Smooth muscle cell (in vitro differentiated cells): Measurements from ENCODE around the gene EDDM3A. TPM values are rescaled to one million over a fixed set of nuclear protein-coding genes. Genes with fewer than 3 reads are reported as not detected.

ENCODE experiments used
- DNase-seq: peaks from one replicate; lab custom pipeline; 2025; ENCODE audit not compliant: unreplicated experiment; lab: John Stamatoyannopoulos, UW
- H2AFZ ChIP-seq: fragments of 200-600 bp; sonication (generic); 2 replicates; pipeline ENCODE4 v1.6.0; 2016; ENCODE audit warnings: antibody characterized with exemption, low read depth, mild to moderate bottlenecking
- H3F3A ChIP-seq: fragments of 200-600 bp; sonication (generic); 2 replicates; pipeline ENCODE4 v1.6.0; 2017; ENCODE audit warnings: antibody characterized with exemption, low read depth
- H3K27ac ChIP-seq: fragments of 200-600 bp; sonication (generic); 2 replicates; pipeline ENCODE4 v1.5.1; 2016; ENCODE audit warnings: low read depth, mild to moderate bottlenecking
- H3K27me3 ChIP-seq: fragments of 200-600 bp; sonication (generic); 2 replicates; pipeline ENCODE4 v1.6.1; 2016; ENCODE audit warnings: low read depth, mild to moderate bottlenecking
- H3K36me3 ChIP-seq: fragments of 200-600 bp; sonication (generic); 2 replicates; pipeline ENCODE4 v1.5.1; 2016; ENCODE audit warnings: low read depth
- H3K4me1 ChIP-seq: fragments of 200-600 bp; sonication (generic); 2 replicates; pipeline ENCODE4 v1.5.1; 2016; ENCODE audit warnings: low read depth
- H3K4me2 ChIP-seq: fragments of 200-600 bp; sonication (generic); 2 replicates; pipeline ENCODE4 v1.6.0; 2016; ENCODE audit warnings: mild to moderate bottlenecking
- H3K4me3 ChIP-seq: fragments of 200-600 bp; sonication (generic); 2 replicates; pipeline ENCODE4 v1.5.1; 2016; ENCODE audit warnings: mild to moderate bottlenecking
- H3K79me2 ChIP-seq: fragments of 200-600 bp; sonication (generic); 2 replicates; pipeline ENCODE4 v1.6.0; 2016; ENCODE audit warnings: low read depth, mild to moderate bottlenecking
- H3K9ac ChIP-seq: fragments of 200-600 bp; sonication (generic); 2 replicates; pipeline ENCODE4 v1.6.0; 2016; ENCODE audit warnings: low read depth
- H3K9me3 ChIP-seq: fragments of 200-600 bp; sonication (generic); replicated peaks from 2 replicates; pipeline ENCODE4 v1.5.1; 2016; ENCODE audit warnings: low read depth
- H4K20me1 ChIP-seq: fragments of 200-600 bp; sonication (generic); 2 replicates; pipeline ENCODE4 v1.6.0; 2016; ENCODE audit warnings: low read depth
- WGBS: methylation state at CpG from one replicate; pipeline ENCODE4 v1.1.7; 2016; ENCODE audit warnings: low lambda C conversion rate; 5-methylcytosine and 5-hydroxymethylcytosine counted together
- polyA plus RNA-seq: library from polyadenylated mRNA; unstranded; fragments of >200 nt; fragmentation: Nextera tagmentation; extraction: Ambion mirVana; gene quantifications from 2 replicates; pipeline ENCODE4 v1.2.1, GENCODE V29; 2016
- total RNA-seq: library from RNA; depleted of rRNA; stranded (reverse); fragments of >200 nt; gene quantifications from 2 replicates; pipeline ENCODE4 v1.2.3, GENCODE V29; 2014
- TF ChIP-seq, protein P1 (sequence below): fragments of 200-600 bp; sonication (generic); IDR thresholded peaks from 2 replicates; pipeline ENCODE4 v1.5.1; 2017; ENCODE audit warnings: borderline replicate concordance, mild to moderate bottlenecking, antibody characterized with exemption; ENCODE audit not compliant: insufficient read depth, poor library complexity, severe bottlenecking

The EDDM3A gene
- total and polyA plus RNA-seq, 2 experiments from 2014 or later = not detected

DNA sequence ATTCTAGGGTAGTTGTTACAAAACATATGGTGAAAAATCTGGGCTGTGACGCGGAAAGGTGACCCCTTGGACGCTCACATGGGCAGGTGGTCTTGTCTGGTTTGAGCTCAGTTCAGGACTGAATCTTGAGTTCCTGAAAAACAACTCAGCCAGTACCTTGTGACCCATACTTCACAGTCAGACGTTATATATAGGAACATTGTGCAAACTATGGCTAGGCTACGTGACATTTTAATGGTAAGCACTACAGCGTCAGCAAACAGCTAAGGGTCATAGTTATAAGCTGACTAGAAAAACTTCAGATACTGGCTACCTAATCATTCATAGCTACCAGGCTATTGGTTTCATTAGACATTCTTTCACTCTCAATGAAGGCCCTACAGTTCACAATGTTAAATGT, 14.8 kb upstream of the EDDM3A start:
- no peaks in the 10 kb centered on the region for H3K27me3 ChIP-seq
- no peaks in the 10 kb centered on the region for H4K20me1 ChIP-seq
- no peaks in the 10 kb centered on the region for H3F3A ChIP-seq
- H3K27ac ChIP-seq = no peak overlapping the region
- no peak overlapping the region for H3K9ac ChIP-seq
- H3K9me3 ChIP-seq = no peaks in the 10 kb centered on the region
- no peak overlapping the region for H2AFZ ChIP-seq
- no peaks in the 10 kb centered on the region for H3K79me2 ChIP-seq
- no peak overlapping the region for H3K4me2 ChIP-seq
- DNase-seq = no peak
- no peaks in the 10 kb centered on the region for H3K36me3 ChIP-seq
- 73% methylated on average over 6 of the region's 6 CpGs for WGBS
- TF ChIP-seq, protein P1, sequence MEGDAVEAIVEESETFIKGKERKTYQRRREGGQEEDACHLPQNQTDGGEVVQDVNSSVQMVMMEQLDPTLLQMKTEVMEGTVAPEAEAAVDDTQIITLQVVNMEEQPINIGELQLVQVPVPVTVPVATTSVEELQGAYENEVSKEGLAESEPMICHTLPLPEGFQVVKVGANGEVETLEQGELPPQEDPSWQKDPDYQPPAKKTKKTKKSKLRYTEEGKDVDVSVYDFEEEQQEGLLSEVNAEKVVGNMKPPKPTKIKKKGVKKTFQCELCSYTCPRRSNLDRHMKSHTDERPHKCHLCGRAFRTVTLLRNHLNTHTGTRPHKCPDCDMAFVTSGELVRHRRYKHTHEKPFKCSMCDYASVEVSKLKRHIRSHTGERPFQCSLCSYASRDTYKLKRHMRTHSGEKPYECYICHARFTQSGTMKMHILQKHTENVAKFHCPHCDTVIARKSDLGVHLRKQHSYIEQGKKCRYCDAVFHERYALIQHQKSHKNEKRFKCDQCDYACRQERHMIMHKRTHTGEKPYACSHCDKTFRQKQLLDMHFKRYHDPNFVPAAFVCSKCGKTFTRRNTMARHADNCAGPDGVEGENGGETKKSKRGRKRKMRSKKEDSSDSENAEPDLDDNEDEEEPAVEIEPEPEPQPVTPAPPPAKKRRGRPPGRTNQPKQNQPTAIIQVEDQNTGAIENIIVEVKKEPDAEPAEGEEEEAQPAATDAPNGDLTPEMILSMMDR = no peak
- no peaks in the 10 kb centered on the region for H3K4me1 ChIP-seq
- H3K4me3 ChIP-seq = no peak overlapping the region

DNA sequence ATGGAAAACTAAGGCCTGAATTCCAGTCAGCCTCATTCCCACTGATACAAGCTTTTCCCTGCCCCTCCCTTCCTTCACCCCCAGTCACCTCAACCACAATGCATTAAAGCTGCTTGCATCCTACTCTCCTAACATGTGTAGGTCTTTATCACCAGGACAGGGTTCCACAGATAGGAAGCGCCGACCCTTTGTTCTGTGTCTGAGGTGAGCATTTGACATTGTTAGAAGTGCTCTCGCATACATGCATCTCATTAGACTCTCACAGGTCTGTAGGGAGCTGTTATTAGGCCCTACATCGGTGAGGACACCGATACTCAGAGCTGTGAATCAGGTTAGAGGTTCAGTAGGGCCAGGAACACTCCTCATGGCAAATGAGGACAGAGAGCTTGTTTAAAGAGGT, 13.2 kb upstream of the EDDM3A start:
- WGBS = 88% methylated on average over 5 of the region's 5 CpGs
- no peaks in the 10 kb centered on the region for H3K36me3 ChIP-seq
- H3K4me2 ChIP-seq = no peak overlapping the region
- H4K20me1 ChIP-seq = no peaks in the 10 kb centered on the region
- no peak for DNase-seq
- H3K9ac ChIP-seq = no peak overlapping the region
- no peaks in the 10 kb centered on the region for H3K27me3 ChIP-seq
- H3K27ac ChIP-seq = no peak overlapping the region
- no peak overlapping the region for H2AFZ ChIP-seq
- no peaks in the 10 kb centered on the region for H3F3A ChIP-seq
- no peaks in the 10 kb centered on the region for H3K9me3 ChIP-seq
- TF ChIP-seq, protein P1 = no peak
- no peak overlapping the region for H3K4me3 ChIP-seq
- H3K79me2 ChIP-seq = no peaks in the 10 kb centered on the region
- H3K4me1 ChIP-seq = no peaks in the 10 kb centered on the region

DNA sequence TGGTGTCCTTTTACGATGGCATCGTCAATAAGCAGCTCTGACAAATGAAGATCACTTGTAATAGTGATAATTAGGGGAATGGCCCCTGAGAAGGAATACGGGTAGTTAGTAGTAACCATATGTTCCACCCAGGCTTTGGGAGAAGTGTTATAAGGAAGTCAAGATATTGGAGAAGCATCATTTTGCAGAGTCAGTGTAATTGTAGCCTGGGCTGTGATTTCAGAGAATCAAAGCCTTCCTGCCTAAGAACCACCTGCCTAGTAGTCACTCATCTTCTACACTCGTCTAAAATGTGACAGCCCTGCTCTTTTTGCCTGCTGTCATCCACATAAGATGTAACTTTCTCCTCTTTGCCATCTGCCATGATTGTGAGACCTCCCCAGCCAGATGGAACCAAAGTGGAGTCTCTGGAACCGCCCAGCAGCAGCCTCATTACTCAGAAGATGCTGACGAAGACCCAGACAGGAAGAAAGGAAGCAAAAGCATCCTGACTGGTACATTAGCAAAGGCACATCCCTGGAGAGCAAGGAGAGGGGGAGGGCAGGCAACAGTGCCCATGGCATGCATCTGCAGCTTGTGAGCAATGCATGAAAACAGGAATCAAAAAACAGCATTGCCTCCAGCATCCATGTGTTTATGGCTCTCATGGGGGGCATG, 12.6 kb upstream of the EDDM3A start:
- H3K36me3 ChIP-seq = no peaks in the 10 kb centered on the region
- WGBS = 80% methylated on average over 6 of the region's 6 CpGs
- H4K20me1 ChIP-seq = no peaks in the 10 kb centered on the region
- no peaks in the 10 kb centered on the region for H3K27me3 ChIP-seq
- H2AFZ ChIP-seq = no peak overlapping the region
- H3K4me1 ChIP-seq = no peaks in the 10 kb centered on the region
- H3K4me3 ChIP-seq = no peak overlapping the region
- no peak overlapping the region for H3K4me2 ChIP-seq
- H3K79me2 ChIP-seq = no peaks in the 10 kb centered on the region
- no peaks in the 10 kb centered on the region for H3F3A ChIP-seq
- H3K9ac ChIP-seq = no peak overlapping the region
- no peak for DNase-seq
- no peak overlapping the region for H3K27ac ChIP-seq
- no peaks in the 10 kb centered on the region for H3K9me3 ChIP-seq
- TF ChIP-seq, protein P1 = no peak
